Caco-2 (cell line): ENCODE measurements around the gene TUBAL3. TPM values are rescaled to one million over a fixed set of nuclear protein-coding genes. Genes with fewer than 3 reads are reported as not detected.

Experiments used
- BruUV-seq: library from RNA; stranded (reverse); fragments of 400-500 nt; replicated peaks from 2 replicates; lab custom pipeline; 2021; lab: Mats Ljungman, UMichigan
- CTCF ChIA-PET: fragments of 300-600 bp; sonication (Branson Sonifier 250); formaldehyde crosslinking; loops from one replicate; lab custom pipeline; 2022; ENCODE audit warnings: antibody characterized with exemption; lab: Charles Lee
- POLR2A ChIA-PET: fragments of 300-600 bp; sonication (Branson Sonifier 250); formaldehyde crosslinking; loops from one replicate; lab custom pipeline; 2022; ENCODE audit warnings: antibody characterized with exemption; lab: Charles Lee
- DNase-seq, 2 experiments: peaks; one replicate each; pipeline versions ENCODE4 v3.0.0 to v3.0.0-alpha.2; 2020 to 2022
- H3K27me3 ChIP-seq: replicated peaks from 2 replicates; pipeline ENCODE4 v1.6.0; 2011; ENCODE audit warnings: low read length; ENCODE audit not compliant: control insufficient read depth, insufficient read depth
- H3K36me3 ChIP-seq: 2 replicates; pipeline ENCODE4 v1.5.1; 2011; ENCODE audit warnings: low read length; ENCODE audit not compliant: control insufficient read depth, insufficient read depth
- H3K4me1 ChIP-seq: fragments of 250-450 bp; sonication (Bioruptor Pico); 2 replicates; pipeline ENCODE4 v1.5.1; 2020; ENCODE audit warnings: mild to moderate bottlenecking
- H3K4me3 ChIP-seq: 2 replicates; pipeline ENCODE4 v1.5.1; 2011; ENCODE audit warnings: low read depth, mild to moderate bottlenecking, control low read depth, low read length
- H3K9me3 ChIP-seq: fragments of 250-450 bp; sonication (Bioruptor Pico); 2 replicates; pipeline ENCODE4 v1.5.1; 2020; ENCODE audit warnings: mild to moderate bottlenecking, moderate library complexity
- H3K27ac Mint-ChIP-seq: one replicate; pipeline ENCODE4 v1.8.0; 2022; ENCODE audit warnings: mixed read lengths; ENCODE audit not compliant: unreplicated experiment
- H3K27me3 Mint-ChIP-seq: one replicate; pipeline ENCODE4 v1.8.0; 2022; ENCODE audit warnings: mixed read lengths; ENCODE audit not compliant: insufficient read depth, unreplicated experiment
- H3K36me3 Mint-ChIP-seq: one replicate; pipeline ENCODE4 v1.8.0; 2022; ENCODE audit warnings: mild to moderate bottlenecking, mixed read lengths; ENCODE audit not compliant: insufficient read depth, unreplicated experiment
- H3K4me1 Mint-ChIP-seq: one replicate; pipeline ENCODE4 v1.8.0; 2022; ENCODE audit warnings: low read depth, mixed read lengths; ENCODE audit not compliant: unreplicated experiment
- H3K4me3 Mint-ChIP-seq: one replicate; pipeline ENCODE4 v1.8.0; 2022; ENCODE audit warnings: mild to moderate bottlenecking, moderate library complexity, mixed read lengths; ENCODE audit not compliant: unreplicated experiment
- H3K9me3 Mint-ChIP-seq: one replicate; pipeline ENCODE4 v1.8.0; 2022; ENCODE audit warnings: mixed read lengths; ENCODE audit not compliant: unreplicated experiment
- CTCF ChIP-seq, 2 experiments: fragments of 200-600 bp in 1 of 2; IDR thresholded peaks; 1 replicate in 1 of 2; 2 replicates in 1 of 2; pipeline versions ENCODE4 v1.5.1 to v1.8.0; 2011 to 2022; ENCODE audit warnings: antibody characterized with exemption in 1 of 2, control low read depth in 1 of 2, inconsistent platforms in 1 of 2, low read depth in 1 of 2, low read length in 1 of 2, mild to moderate bottlenecking in 1 of 2, moderate library complexity in 1 of 2; ENCODE audit not compliant: insufficient read depth in 1 of 2, severe bottlenecking in 1 of 2, unreplicated experiment in 1 of 2
- intact Hi-C: fragments of 100-400 bp; cut with micrococcal nuclease; formaldehyde crosslinking; loops from one replicate; pipeline ENCODE4 v1.10.0; 2022; ENCODE audit not compliant: unreplicated experiment
- total RNA-seq: library from RNA; stranded (reverse); gene quantifications from 2 replicates; pipeline ENCODE4 v1.2.3, GENCODE V29; 2022

TUBAL3 gene
- total RNA-seq, 1 experiment from 2014 or later, result 0.39 TPM

GRCh38 chr10:5402798-5403197, 1.8 kb downstream of the TUBAL3 start:
- intact Hi-C loops, result no loop called here
- peaks cover 11% of the 10 kb centered on the region; the same call in 1 of the 2 replicates for H3K9me3 ChIP-seq
- no peaks in the 10 kb centered on the region for H3K4me1 Mint-ChIP-seq
- H3K27me3 Mint-ChIP-seq, result peaks cover under 1% of the 10 kb centered on the region
- H3K4me3 Mint-ChIP-seq, result no peak overlapping the region
- H3K9me3 Mint-ChIP-seq, result peaks cover 14% of the 10 kb centered on the region
- CTCF ChIA-PET, result no interaction called here
- no peaks in the 10 kb centered on the region for H3K36me3 Mint-ChIP-seq
- H3K4me3 ChIP-seq, result no peak overlapping the region
- H3K27me3 ChIP-seq, result no peaks in the 10 kb centered on the region
- BruUV-seq, result no TSS peak
- H3K27ac Mint-ChIP-seq, result no peak overlapping the region
- POLR2A ChIA-PET, result no interaction called here
- H3K4me1 ChIP-seq, result 0 out of 2 replicates have a peak, but pooled peaks cover 4% of the 10 kb centered on the region
- DNase-seq, result no peak
- TF ChIP-seq CTCF (IDR thresholded peaks at IDR 0.05; ENCODE audit: insufficient read depth in 1 of 2, low read depth in 1 of 2, low read length in 1 of 2, severe bottlenecking in 1 of 2, unreplicated experiment in 1 of 2), result no peak
- H3K36me3 ChIP-seq, result no peaks in the 10 kb centered on the region

GRCh38 chr10:5400468-5401240, 4.0 kb downstream of the TUBAL3 start:
- no peaks in the 10 kb centered on the region for H3K36me3 Mint-ChIP-seq
- CTCF ChIA-PET, result interaction anchor here (0.5 kb wide), 1 partner anchor 190 kb away, joined by 3 read pairs; no protein-coding TSS in a partner anchor
- no peak overlapping the region for H3K4me3 ChIP-seq
- intact Hi-C loops, result no loop called here
- 0 out of 2 replicates have a peak, but pooled peaks cover 4% of the 10 kb centered on the region for H3K4me1 ChIP-seq
- peaks cover 6% of the 10 kb centered on the region for H3K27me3 Mint-ChIP-seq
- H3K27ac Mint-ChIP-seq, result no peak overlapping the region
- no peak overlapping the region for H3K4me3 Mint-ChIP-seq
- BruUV-seq, result no TSS peak
- H3K4me1 Mint-ChIP-seq, result no peaks in the 10 kb centered on the region
- POLR2A ChIA-PET, result no interaction called here
- H3K36me3 ChIP-seq, result no peaks in the 10 kb centered on the region
- DNase-seq, result no peak
- no peaks in the 10 kb centered on the region for H3K27me3 ChIP-seq
- H3K9me3 Mint-ChIP-seq, result no peaks in the 10 kb centered on the region
- no peak for TF ChIP-seq CTCF (IDR thresholded peaks at IDR 0.05; ENCODE audit: insufficient read depth in 1 of 2, low read depth in 1 of 2, low read length in 1 of 2, severe bottlenecking in 1 of 2, unreplicated experiment in 1 of 2)
- no peaks in the 10 kb centered on the region for H3K9me3 ChIP-seq

GRCh38 chr10:5399332-5399731, 5.3 kb downstream of the TUBAL3 start:
- intact Hi-C loops, result no loop called here
- no peaks in the 10 kb centered on the region for H3K36me3 Mint-ChIP-seq
- Histone ChIP-seq H3K4me3 (no peak overlapping the region), H3K36me3 (no peaks in the 10 kb centered on the region), H3K9me3 (no peaks in the 10 kb centered on the region), H3K27me3 (no peaks in the 10 kb centered on the region), H3K4me1 (0 out of 2 replicates have a peak, but pooled peaks cover 4% of the 10 kb centered on the region)
- no TSS peak for BruUV-seq
- H3K27me3 Mint-ChIP-seq, result peaks cover 6% of the 10 kb centered on the region
- no peaks in the 10 kb centered on the region for H3K9me3 Mint-ChIP-seq
- TF ChIP-seq CTCF (IDR thresholded peaks at IDR 0.05; ENCODE audit: insufficient read depth in 1 of 2, low read depth in 1 of 2, low read length in 1 of 2, severe bottlenecking in 1 of 2, unreplicated experiment in 1 of 2), result no peak
- CTCF ChIA-PET, result interaction anchor here (0.6 kb wide), 1 partner anchor 768 kb away, joined by 3 read pairs; no protein-coding TSS in a partner anchor
- H3K4me3 Mint-ChIP-seq, result no peak overlapping the region
- H3K4me1 Mint-ChIP-seq, result no peaks in the 10 kb centered on the region
- H3K27ac Mint-ChIP-seq, result no peak overlapping the region
- DNase-seq, result no peak
- POLR2A ChIA-PET, result no interaction called here
